GM18520 (cell line): ENCODE results near the gene KCNIP4.

ENCODE experiments used
- ATAC-seq: cut with Tn5 transposase; IDR thresholded peaks from one replicate; pipeline ENCODE4 v1.9.1; 2021; ENCODE audit not compliant: unreplicated experiment

The KCNIP4 gene

GRCh38 chr4:20696815-20697214 lies 1251.8 kb downstream of the KCNIP4 start:
- ATAC-seq: no peak

GRCh38 chr4:20687864-20688263 lies 1260.7 kb downstream of the KCNIP4 start:
- ATAC-seq: no peak

GRCh38 chr4:20684852-20685763 lies 1263.5 kb downstream of the KCNIP4 start:
- no peak for ATAC-seq

DNA sequence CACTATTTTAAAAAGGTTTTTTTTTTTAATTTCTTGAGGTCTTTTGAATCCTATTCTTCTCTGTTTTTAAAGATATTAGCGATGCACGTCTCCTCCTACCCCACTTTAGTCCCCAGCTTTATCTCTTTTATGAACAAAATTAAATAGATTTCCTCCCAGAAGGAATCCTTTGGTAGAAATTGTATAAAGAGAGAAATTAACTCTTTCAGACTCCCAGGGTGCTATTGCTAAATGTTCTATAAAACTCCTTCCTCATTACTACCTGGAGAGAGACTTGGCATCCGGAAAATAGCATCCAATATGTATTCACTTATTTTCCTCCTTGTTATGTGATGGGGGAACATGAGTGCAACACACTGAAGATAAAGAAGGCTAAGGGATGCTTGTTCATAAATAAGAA lies 1264.8 kb downstream of the KCNIP4 start:
- no peak for ATAC-seq

DNA sequence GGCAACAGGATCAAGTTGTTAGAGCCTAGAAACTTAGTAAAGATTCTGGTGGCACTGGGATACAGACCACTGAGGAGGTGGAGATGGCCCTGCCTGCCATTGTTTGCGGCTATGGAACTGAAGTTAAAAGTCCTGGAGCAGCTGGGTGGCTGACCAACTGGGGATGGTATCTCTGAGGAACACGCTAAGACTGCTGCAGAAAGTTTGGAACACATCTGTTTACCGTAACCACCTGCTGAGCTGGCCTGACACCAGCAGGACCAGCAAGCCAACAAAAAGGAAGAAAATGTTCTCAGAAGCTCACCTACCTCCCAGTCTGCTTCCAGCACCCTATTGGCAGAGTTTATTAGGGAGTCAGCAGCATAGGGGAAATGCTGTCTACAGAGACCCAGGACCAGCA lies 1265.7 kb downstream of the KCNIP4 start:
- no peak for ATAC-seq

DNA sequence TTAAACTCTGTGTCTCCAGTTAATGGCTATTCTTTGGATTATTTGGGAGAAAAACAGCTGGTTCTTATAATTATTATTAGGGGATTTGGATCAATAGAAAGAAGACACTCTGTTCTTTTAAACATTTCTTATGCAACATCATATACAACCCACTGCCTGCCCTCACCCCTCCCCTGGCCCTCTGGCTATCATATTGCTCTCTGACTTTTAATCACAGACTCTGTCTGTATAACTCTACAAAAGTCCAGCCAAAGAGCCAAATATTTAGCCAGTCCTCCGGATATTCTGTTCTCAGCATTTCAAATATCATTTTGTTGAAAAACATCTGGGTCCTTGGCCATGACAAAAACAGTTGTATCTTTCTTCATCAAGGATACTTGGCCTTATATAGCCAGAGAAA lies 1267.3 kb downstream of the KCNIP4 start:
- no peak for ATAC-seq

GRCh38 chr4:20680736-20681135 lies 1267.8 kb downstream of the KCNIP4 start:
- ATAC-seq: no peak

GRCh38 chr4:20679951-20680350 lies 1268.6 kb downstream of the KCNIP4 start:
- no peak for ATAC-seq
